Measurements from ENCODE around the gene TSPOAP1. TPM values are rescaled to one million over a fixed set of nuclear protein-coding genes. Genes with fewer than 3 reads are reported as not detected.

Gene TSPOAP1
- total RNA-seq, 1 experiment from 2014 or later: not detected

DNA sequence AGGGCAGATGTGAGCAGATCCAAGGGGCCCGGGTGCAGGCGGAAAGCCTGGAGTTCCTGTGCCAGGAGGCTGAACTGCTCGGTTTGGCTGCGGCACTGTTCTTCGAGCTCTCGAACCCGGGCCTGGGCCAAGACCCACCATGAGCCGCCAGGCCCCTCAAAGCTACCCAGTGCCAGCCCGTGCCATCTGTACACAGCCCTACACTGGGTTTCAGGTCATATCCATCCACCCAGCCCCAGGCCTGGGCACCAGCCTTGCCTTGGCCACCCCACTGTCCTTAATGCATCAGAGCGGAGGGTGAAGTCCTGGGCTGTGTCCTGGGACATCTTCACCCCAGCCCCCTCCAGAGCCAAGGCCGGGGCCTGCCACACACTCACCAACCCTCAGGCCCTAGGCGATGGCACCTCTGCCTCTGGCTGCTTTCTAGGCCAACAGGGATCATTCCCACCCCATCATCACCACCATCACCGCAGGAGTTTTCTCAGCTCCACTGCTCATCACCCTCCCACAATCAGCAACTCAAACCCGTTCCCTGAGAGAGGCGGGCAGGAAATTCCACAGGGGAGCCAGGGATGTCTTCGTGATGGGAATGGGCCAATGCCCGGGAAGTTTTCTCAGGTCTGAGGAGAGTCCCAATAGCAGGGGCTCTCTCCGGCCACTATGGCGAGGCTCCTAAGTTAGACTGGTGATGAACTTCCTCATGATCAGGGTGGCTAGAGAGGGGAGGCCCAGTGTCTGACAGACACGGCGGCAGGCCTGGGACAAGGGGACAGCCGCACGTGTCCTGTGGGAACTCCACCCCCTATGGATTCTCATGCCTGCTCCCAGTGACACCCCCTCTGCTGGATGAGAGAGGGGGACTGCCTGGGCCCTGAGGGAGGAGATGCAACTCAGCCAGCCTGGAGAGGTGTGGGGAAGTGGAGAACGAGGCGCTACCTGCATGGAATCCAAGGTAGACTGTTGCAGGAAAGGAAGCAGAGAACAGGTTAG is 9.1 kb downstream of the TSPOAP1 start:
- Mint-ChIP-seq H3K4me3 (ENCODE audit: unreplicated experiment) (no peak overlapping the region), H3K36me3 (ENCODE audit: insufficient read depth, unreplicated experiment) (no peaks in the 10 kb centered on the region), H3K4me1 (ENCODE audit: insufficient read depth, unreplicated experiment) (peaks cover 11% of the 10 kb centered on the region), H3K27me3 (ENCODE audit: insufficient read depth, unreplicated experiment) (no peaks in the 10 kb centered on the region), H3K9me3 (ENCODE audit: unreplicated experiment) (no peaks in the 10 kb centered on the region), H3K27ac (ENCODE audit: low read depth, unreplicated experiment) (no peak overlapping the region)
- TF ChIP-seq, protein P1, sequence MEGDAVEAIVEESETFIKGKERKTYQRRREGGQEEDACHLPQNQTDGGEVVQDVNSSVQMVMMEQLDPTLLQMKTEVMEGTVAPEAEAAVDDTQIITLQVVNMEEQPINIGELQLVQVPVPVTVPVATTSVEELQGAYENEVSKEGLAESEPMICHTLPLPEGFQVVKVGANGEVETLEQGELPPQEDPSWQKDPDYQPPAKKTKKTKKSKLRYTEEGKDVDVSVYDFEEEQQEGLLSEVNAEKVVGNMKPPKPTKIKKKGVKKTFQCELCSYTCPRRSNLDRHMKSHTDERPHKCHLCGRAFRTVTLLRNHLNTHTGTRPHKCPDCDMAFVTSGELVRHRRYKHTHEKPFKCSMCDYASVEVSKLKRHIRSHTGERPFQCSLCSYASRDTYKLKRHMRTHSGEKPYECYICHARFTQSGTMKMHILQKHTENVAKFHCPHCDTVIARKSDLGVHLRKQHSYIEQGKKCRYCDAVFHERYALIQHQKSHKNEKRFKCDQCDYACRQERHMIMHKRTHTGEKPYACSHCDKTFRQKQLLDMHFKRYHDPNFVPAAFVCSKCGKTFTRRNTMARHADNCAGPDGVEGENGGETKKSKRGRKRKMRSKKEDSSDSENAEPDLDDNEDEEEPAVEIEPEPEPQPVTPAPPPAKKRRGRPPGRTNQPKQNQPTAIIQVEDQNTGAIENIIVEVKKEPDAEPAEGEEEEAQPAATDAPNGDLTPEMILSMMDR (IDR thresholded peaks at IDR 0.05; ENCODE audit: unreplicated experiment): no peak
- CTCF ChIA-PET: interaction anchor here (0.8 to 6.8 kb wide), 3 partner anchors 118 to 1076 kb away, joined by 4 to 127 read pairs (median 35); no protein-coding TSS in a partner anchor
- DNase-seq (ENCODE audit: unreplicated experiment): no peak
- BruUV-seq (replicated peaks): no TSS peak
- POLR2A ChIA-PET: interaction anchor here (0.6 kb wide), 1 partner anchor 88 kb away, joined by 3 read pairs; no protein-coding TSS in a partner anchor
- intact Hi-C loops (cut with micrococcal nuclease): no loop called here

DNA sequence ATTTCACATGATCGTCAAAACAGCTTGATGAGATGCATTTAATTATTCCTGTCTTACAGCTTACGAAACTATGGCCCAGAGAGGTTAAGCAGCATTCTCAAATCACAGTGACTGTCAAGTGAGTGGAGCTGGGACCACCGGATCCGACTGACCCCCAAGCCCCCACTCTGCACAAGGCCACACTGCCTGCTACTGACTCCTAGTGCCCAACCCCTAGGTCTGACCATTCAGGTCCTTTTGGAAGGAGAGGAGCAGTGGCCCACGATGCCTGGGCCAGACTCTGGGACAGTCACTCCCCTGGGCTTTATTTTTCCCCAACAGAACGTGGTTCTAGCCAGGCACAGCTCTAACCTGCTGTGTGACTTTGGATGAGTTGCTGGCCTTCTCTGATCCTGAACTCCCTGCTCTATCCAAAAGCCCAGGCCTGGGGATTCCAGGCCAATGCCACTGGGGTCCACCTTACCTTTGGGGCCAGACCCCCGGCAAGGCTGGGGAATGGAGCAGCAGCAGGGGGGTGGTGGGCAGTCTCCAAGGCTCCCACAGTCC is 9.9 kb downstream of the TSPOAP1 start:
- H3K27me3 Mint-ChIP-seq (ENCODE audit: insufficient read depth, unreplicated experiment): no peaks in the 10 kb centered on the region
- DNase-seq (ENCODE audit: unreplicated experiment): no peak
- ChIA-PET POLR2A (no interaction called here), CTCF (interaction anchor here (0.8 to 6.8 kb wide), 5 partner anchors 105 to 1075 kb away, joined by 4 to 127 read pairs (median 6); no protein-coding TSS in a partner anchor)
- H3K4me1 Mint-ChIP-seq (ENCODE audit: insufficient read depth, unreplicated experiment): peaks cover 11% of the 10 kb centered on the region
- H3K9me3 Mint-ChIP-seq (ENCODE audit: unreplicated experiment): no peaks in the 10 kb centered on the region
- H3K27ac Mint-ChIP-seq (ENCODE audit: low read depth, unreplicated experiment): no peak overlapping the region
- intact Hi-C loops (cut with micrococcal nuclease): no loop called here
- TF ChIP-seq, protein P1 (IDR thresholded peaks at IDR 0.05; ENCODE audit: unreplicated experiment): no peak
- BruUV-seq (replicated peaks): no TSS peak
- no peak overlapping the region for H3K4me3 Mint-ChIP-seq (ENCODE audit: unreplicated experiment)
- H3K36me3 Mint-ChIP-seq (ENCODE audit: insufficient read depth, unreplicated experiment): no peaks in the 10 kb centered on the region

DNA sequence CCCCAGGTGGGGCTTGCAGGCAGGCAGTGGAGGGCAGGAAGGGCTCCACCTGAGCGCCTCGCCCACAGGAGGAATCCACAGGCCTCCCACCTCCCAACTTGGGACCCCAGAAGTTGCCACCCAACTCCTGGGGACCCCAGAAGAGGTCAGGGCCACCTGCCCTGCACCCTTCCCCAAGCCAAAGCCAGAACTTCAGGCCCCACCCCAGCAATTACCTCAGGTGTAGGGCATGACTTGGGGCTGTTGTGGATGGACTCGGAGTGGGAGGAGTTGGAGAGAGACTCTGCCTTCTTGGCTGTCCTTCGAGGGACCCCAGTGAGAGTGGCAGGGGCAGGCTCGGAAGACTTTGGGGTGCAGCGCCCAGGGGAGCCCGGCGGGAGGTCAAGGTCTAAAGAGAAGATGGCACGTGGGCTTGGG is 10.5 kb downstream of the TSPOAP1 start:
- ChIA-PET POLR2A (interaction anchor here (0.6 to 2.8 kb wide), 4 partner anchors 34 to 126 kb away, joined by 3 to 28 read pairs (median 7); partner anchors contain the start of genes RNF43 and SUPT4H1), CTCF (interaction anchor here (0.6 to 6.8 kb wide), 36 partner anchors 8 to 1075 kb away, joined by 3 to 127 read pairs (median 6); partner anchors contain the start of genes MTMR4, RNF43 and SUPT4H1)
- H3K27me3 Mint-ChIP-seq (ENCODE audit: insufficient read depth, unreplicated experiment): no peaks in the 10 kb centered on the region
- no peak overlapping the region for H3K4me3 Mint-ChIP-seq (ENCODE audit: unreplicated experiment)
- DNase-seq (ENCODE audit: unreplicated experiment): no peak
- H3K27ac Mint-ChIP-seq (ENCODE audit: low read depth, unreplicated experiment): no peak overlapping the region
- BruUV-seq (replicated peaks): no TSS peak
- intact Hi-C loops (cut with micrococcal nuclease): no loop called here
- no peaks in the 10 kb centered on the region for H3K36me3 Mint-ChIP-seq (ENCODE audit: insufficient read depth, unreplicated experiment)
- TF ChIP-seq, protein P1 (IDR thresholded peaks at IDR 0.05; ENCODE audit: unreplicated experiment): no peak
- H3K4me1 Mint-ChIP-seq (ENCODE audit: insufficient read depth, unreplicated experiment): peaks cover 11% of the 10 kb centered on the region
- no peaks in the 10 kb centered on the region for H3K9me3 Mint-ChIP-seq (ENCODE audit: unreplicated experiment)
